IPS-18a (cell line): ENCODE results near the gene RAP1A.

Experiments used
- H3K27ac ChIP-seq: one replicate; pipeline ENCODE4 v1.5.1; 2013; ENCODE audit warnings: low read length
- H3K27me3 ChIP-seq: one replicate; pipeline ENCODE4 v1.6.1; 2013; ENCODE audit warnings: mild to moderate bottlenecking, low read length; ENCODE audit not compliant: control insufficient read depth, insufficient read depth
- H3K36me3 ChIP-seq: one replicate; pipeline ENCODE4 v1.6.1; 2013; ENCODE audit warnings: low read depth, low read length; ENCODE audit not compliant: control insufficient read depth
- H3K4me1 ChIP-seq: one replicate; pipeline ENCODE4 v1.6.1; 2013; ENCODE audit warnings: low read depth, low read length; ENCODE audit not compliant: control insufficient read depth
- H3K4me3 ChIP-seq: one replicate; pipeline ENCODE4 v1.5.1; 2013; ENCODE audit warnings: low read length
- H3K9ac ChIP-seq: one replicate; pipeline ENCODE4 v1.6.1; 2013; ENCODE audit warnings: mild to moderate bottlenecking, low read length, moderate library complexity
- H3K9me3 ChIP-seq: one replicate; pipeline ENCODE4 v1.6.1; 2013; ENCODE audit warnings: low read depth, low read length; ENCODE audit not compliant: control insufficient read depth

The RAP1A gene

DNA sequence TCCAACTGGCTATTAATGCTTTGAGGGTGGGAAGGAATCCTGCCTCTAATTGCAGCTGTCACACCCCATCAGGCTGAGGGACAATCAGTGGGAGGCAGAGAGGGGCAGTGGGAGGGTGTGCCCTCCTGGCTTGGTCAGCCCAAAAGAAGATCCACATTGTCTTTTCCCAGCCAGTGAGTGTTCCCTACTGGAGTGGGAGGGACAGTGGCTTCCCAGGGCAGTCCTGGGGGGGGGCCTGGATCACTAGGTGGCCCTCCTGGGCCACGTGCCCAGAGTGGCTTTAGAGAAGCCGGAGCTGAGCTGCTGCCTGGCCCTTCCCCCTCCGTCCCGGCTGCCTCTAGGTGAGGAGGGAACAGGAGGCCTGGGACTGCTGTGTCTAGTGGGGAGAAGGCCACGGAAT lies 105.6 kb downstream of the RAP1A start:
- Histone ChIP-seq H3K27ac (no peak overlapping the region), H3K27me3 (no peaks in the 10 kb centered on the region), H3K4me3 (no peak overlapping the region), H3K9me3 (no peaks in the 10 kb centered on the region), H3K9ac (no peak overlapping the region), H3K4me1 (peaks cover 17% of the 10 kb centered on the region), H3K36me3 (no peaks in the 10 kb centered on the region)

DNA sequence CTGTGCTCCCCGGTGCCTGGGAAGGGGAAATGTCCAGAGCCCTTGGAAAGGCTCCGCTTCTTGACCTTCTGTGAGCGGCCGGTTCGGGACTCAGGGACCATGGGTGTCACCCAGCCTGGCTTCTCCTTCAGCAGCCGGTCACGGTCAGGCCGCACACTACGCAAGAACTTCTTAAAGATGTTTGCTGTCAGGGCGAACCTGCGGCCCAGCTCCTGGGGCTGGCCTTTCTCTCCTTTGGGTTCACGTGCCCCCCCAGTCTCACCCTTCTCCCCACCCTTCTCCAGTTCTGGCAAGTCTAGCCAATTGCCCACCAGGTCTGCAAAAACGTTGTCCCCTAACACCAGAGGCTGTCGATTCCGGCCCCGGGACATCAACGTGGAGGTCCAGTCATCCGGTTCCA lies 107.5 kb downstream of the RAP1A start:
- Histone ChIP-seq H3K36me3 (no peaks in the 10 kb centered on the region), H3K27me3 (no peaks in the 10 kb centered on the region), H3K27ac (no peak overlapping the region), H3K4me3 (no peak overlapping the region), H3K4me1 (peaks cover 8% of the 10 kb centered on the region), H3K9ac (no peak overlapping the region), H3K9me3 (no peaks in the 10 kb centered on the region)

DNA sequence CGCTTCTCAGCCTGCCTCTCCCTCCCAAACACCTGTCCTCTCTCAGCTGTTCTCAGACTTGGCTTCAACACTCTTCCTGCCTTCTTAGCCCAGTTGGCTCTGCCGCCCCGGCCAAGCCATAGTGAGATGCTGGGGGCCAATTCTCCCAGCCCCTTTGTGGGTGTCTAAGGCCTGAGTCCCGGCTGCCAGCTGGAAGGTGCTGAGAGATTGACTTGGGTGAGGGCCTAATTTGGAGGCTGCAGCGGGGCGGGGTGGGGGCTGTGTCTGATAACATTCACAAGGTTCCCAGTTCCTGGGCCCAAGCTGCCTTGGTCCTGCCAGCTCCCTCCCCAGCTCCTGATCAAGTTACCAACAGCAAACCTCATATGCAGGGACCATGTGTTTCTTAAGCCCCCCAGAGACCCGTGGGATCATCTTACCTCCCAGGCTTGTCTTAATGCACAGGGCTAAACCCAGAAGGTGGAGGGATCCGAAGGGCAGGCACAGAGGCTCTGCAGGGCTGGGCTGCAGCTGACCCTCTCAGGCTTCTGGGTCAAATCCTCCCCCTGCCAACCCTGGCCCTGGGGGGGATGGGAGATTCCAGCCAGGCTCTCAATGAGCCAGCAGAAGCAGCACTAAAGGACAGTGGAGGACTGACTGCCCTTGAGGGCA lies 109.8 kb downstream of the RAP1A start:
- no peak overlapping the region for H3K4me3 ChIP-seq
- H3K36me3 ChIP-seq = no peaks in the 10 kb centered on the region
- H3K9ac ChIP-seq = no peak overlapping the region
- H3K27me3 ChIP-seq = no peaks in the 10 kb centered on the region
- H3K4me1 ChIP-seq = peaks cover 8% of the 10 kb centered on the region
- no peak overlapping the region for H3K27ac ChIP-seq
- no peaks in the 10 kb centered on the region for H3K9me3 ChIP-seq

DNA sequence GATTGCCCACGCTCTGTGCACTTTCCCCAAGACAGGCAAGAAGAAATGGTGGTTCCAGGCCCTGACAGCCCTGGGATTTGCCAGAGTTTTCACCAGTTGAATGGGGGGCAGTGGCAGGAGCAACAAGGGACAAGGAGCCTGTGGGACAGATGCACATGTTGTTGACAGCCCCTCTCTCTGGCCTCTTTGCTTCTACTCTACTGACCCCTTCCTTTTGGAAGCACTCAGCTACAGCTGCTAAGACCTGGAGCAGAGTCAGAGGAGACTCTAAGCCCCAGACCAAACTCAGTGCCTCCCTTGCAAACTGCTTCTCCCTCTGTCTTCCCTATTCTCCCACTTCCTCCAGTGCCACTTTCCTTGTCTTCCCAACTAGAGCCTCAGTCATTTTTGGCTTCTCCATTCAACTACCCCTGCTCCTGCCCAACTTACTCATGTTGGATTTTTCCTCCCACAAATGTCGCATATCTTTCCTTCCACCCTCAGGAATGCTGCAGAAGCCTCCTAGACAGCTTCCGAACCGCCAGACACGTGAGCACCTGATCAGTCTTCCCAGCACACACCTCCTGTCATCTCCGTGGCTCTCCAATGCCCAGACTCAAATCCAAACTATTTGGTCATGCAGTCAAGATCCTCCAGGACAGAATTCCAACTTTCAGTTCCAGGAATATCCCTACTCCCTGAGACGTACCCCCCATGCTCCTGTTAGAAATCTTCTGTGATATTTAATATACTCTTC lies 110.5 kb downstream of the RAP1A start:
- no peaks in the 10 kb centered on the region for H3K36me3 ChIP-seq
- H3K9ac ChIP-seq = no peak overlapping the region
- H3K9me3 ChIP-seq = no peaks in the 10 kb centered on the region
- peaks cover 8% of the 10 kb centered on the region for H3K4me1 ChIP-seq
- H3K27me3 ChIP-seq = no peaks in the 10 kb centered on the region
- no peak overlapping the region for H3K4me3 ChIP-seq
- H3K27ac ChIP-seq = no peak overlapping the region

DNA sequence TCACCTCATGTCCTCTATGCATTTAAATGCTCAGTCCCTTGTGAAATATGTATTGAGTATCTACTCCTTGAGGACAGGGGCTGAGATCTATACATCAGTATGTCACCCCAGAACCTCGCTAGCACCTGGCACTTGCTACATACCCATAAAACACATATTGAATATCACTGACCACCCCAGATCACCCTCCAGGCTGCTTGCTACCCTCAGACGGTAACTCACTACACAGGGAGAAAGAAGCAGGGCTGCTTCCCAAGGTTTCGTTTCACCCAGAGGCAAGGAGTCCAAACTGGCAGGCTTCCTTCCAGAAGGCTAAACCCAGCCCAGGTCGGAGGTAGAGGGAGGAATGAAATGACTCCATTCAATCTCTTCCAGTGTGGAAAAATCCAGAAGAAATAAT lies 111.1 kb downstream of the RAP1A start:
- no peak overlapping the region for H3K9ac ChIP-seq
- H3K4me1 ChIP-seq = peaks cover 12% of the 10 kb centered on the region
- H3K27ac ChIP-seq = no peak overlapping the region
- no peaks in the 10 kb centered on the region for H3K36me3 ChIP-seq
- H3K4me3 ChIP-seq = no peak overlapping the region
- H3K27me3 ChIP-seq = no peaks in the 10 kb centered on the region
- no peaks in the 10 kb centered on the region for H3K9me3 ChIP-seq

DNA sequence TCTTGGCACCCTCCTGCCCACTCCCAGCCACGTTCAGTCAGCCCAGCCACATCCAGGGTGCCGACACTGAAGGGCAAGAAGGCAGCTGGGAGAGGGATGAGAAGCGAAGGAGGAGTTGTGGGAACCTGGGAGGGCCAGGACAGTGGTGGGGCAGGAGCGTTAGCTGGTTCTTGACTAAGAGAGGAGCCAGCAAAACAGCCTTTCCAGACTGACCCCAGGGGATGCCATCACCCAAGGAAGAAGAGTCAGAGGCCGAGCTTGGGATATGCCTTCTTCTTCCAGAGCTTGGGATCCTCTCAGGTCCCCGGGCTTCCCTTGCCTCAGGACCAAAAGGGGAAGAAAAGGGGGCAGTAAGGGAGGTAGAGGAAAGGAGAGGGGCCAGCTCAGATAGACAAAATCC lies 112.4 kb downstream of the RAP1A start:
- H3K36me3 ChIP-seq = no peaks in the 10 kb centered on the region
- peaks cover under 1% of the 10 kb centered on the region for H3K27me3 ChIP-seq
- H3K4me3 ChIP-seq = no peak overlapping the region
- no peak overlapping the region for H3K9ac ChIP-seq
- H3K4me1 ChIP-seq = peaks cover 25% of the 10 kb centered on the region
- H3K27ac ChIP-seq = no peak overlapping the region
- no peaks in the 10 kb centered on the region for H3K9me3 ChIP-seq

DNA sequence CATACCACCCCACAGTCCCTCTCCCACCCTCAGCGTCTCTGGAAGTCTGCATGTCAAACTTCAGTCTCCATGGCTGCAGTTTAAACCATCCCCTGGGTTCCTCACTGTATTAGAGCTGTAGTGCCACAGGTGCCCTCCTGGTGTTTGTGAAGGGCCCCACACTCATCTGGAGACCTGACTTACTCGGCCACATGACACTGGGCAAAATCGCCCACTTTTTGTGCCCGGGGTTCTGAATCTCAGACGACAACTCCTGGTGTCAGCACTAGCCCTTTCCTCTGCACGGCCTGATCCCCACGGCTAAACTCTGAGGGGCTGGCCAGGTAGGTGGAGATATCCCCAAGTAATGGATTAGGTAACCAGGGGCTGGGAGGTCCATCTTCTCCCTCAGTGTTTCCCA lies 113.1 kb downstream of the RAP1A start:
- Histone ChIP-seq H3K27ac (no peak overlapping the region), H3K27me3 (peaks cover 8% of the 10 kb centered on the region), H3K4me1 (peaks cover 32% of the 10 kb centered on the region), H3K9ac (no peak overlapping the region), H3K4me3 (no peak overlapping the region), H3K36me3 (no peaks in the 10 kb centered on the region), H3K9me3 (no peaks in the 10 kb centered on the region)

DNA sequence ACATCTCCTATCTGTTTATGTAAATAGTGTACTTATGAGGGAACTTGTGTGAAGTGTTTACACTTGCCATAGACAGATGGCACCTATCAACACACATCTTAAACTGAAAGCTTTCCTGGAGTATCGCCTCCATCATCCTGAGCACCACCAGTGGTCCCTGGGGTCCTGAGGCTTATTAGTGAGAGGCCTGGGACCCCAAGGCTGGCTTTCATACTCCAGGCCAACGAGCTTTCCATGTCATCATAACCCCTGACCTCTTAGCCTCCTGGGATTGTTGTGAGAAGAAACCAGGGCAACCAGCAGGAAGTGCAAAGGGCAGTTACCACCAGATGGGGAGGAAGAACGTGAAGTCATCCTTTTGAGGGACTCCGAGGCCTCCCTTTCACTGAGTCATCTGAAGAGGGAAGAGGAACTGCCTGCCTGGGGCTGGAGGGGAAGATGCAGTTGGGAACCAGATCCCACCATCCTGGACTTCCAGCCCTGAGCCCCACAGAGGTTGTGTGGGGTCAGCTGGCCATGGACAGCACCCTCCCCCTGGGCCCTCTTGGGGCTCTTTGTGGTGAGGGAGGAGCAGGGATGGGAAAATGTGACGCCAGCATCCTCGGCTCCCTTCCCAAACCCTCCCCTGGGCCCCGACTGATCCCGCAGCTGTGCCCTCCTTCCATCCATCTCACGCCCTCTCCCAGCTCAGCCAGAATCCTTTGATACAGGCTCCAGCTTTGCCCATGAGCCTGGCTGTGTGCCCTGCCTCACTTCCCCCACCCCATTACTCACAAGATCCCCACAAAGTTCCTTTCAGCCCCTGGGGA lies 113.8 kb downstream of the RAP1A start:
- no peaks in the 10 kb centered on the region for H3K36me3 ChIP-seq
- no peak overlapping the region for H3K9ac ChIP-seq
- peaks cover 37% of the 10 kb centered on the region for H3K4me1 ChIP-seq
- peaks cover 15% of the 10 kb centered on the region for H3K27me3 ChIP-seq
- H3K27ac ChIP-seq = no peak overlapping the region
- no peaks in the 10 kb centered on the region for H3K9me3 ChIP-seq
- H3K4me3 ChIP-seq = no peak overlapping the region

DNA sequence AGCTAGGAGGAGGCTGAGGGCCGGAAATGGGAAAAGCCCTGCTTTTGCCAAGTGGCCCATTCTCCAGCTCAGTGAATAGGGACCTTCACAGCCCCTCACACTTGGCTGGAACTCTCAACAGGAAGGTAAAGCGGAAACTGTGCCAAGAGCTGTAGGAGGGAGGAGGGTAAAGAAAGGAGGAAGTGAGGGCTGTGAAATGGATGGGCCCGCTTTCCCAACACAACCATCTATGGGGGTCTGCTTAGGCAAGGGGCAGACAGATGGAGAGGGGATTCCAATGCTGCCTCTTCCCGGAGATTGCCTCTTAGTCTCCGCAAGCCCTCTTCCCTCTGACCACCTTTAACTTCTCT lies 114.4 kb downstream of the RAP1A start:
- Histone ChIP-seq H3K27me3 (peaks cover 15% of the 10 kb centered on the region), H3K4me1 (peaks cover 37% of the 10 kb centered on the region), H3K36me3 (no peaks in the 10 kb centered on the region), H3K9me3 (no peaks in the 10 kb centered on the region), H3K4me3 (no peak overlapping the region), H3K9ac (no peak overlapping the region), H3K27ac (no peak overlapping the region)

DNA sequence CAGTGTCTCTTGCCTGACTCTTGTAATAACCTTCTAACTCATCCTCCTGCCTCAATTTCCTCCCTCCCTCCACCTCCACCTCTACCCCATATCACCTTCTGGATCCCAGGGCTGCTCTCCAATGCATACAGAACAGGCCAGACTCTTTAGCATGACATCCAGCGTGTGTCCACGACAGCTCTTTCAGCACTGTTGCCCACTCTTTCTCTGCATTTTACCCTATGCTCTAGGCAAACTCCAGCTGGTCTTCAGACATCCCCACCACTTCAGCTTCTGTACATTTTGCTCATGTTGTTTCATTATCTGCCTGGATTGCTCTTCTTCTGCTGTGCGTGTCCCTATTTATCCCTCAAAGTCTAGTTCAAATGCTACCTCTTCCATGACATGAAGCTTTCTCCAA lies 114.8 kb downstream of the RAP1A start:
- H3K4me1 ChIP-seq = peaks cover 35% of the 10 kb centered on the region

DNA sequence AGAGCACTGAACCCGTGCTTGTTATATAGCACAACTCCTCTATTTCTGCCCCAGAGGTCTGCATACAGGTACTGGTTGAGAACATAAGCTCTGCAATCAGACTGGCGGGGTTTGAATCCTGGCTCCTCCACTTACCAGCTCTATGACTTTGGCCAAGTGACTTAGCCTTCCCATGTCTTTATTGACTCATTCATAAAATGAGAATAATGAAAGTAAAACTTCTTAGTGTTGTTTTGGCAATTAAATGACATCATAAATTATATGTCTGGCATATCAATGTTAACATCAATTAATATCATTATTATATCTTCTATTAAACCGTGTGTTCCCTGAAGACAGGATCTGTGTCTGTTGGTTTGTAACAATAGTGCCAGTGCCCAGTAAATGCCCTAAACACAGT lies 115.3 kb downstream of the RAP1A start:
- Histone ChIP-seq H3K9ac (no peak overlapping the region), H3K4me1 (peaks cover 34% of the 10 kb centered on the region)

More for the DNA sequence above, 114.8 kb downstream of the RAP1A start:
- Histone ChIP-seq H3K9ac (no peak overlapping the region), H3K27ac (no peak overlapping the region), H3K27me3 (peaks cover 15% of the 10 kb centered on the region), H3K36me3 (no peaks in the 10 kb centered on the region), H3K9me3 (no peaks in the 10 kb centered on the region), H3K4me3 (no peak overlapping the region)

More for the DNA sequence above, 115.3 kb downstream of the RAP1A start:
- no peaks in the 10 kb centered on the region for H3K9me3 ChIP-seq
- H3K27me3 ChIP-seq = peaks cover 15% of the 10 kb centered on the region
- H3K36me3 ChIP-seq = no peaks in the 10 kb centered on the region
- H3K27ac ChIP-seq = no peak overlapping the region
- no peak overlapping the region for H3K4me3 ChIP-seq
